Type B pancreatic cell (in vitro differentiated cells): Measurements from ENCODE around the gene ARRDC3. TPM values are rescaled to one million over a fixed set of nuclear protein-coding genes. Genes with fewer than 3 reads are reported as not detected.
"Not testable (repeated sequence)": the region's sequence is repeated elsewhere in the genome, so short reads cannot be mapped to it uniquely, and the experiment has no call there.

Source experiments
- DNase-seq: peaks from one replicate; pipeline ENCODE4 v3.0.0; 2021; ENCODE audit warnings: mixed read lengths; ENCODE audit not compliant: unreplicated experiment; ENCODE audit errors: extremely low spot score
- H3K27ac Mint-ChIP-seq: 2 replicates; pipeline ENCODE4 v1.8.0; 2021; ENCODE audit warnings: mild to moderate bottlenecking, mixed read lengths
- H3K27me3 Mint-ChIP-seq: 2 replicates; pipeline ENCODE4 v1.8.0; 2021; ENCODE audit warnings: mixed read lengths
- H3K36me3 Mint-ChIP-seq: 2 replicates; pipeline ENCODE4 v1.8.0; 2021; ENCODE audit warnings: mixed read lengths
- H3K4me1 Mint-ChIP-seq: one replicate; pipeline ENCODE4 v1.8.0; 2021; ENCODE audit warnings: mixed read lengths; ENCODE audit not compliant: unreplicated experiment
- H3K4me3 Mint-ChIP-seq: 2 replicates; pipeline ENCODE4 v1.8.0; 2021; ENCODE audit warnings: mild to moderate bottlenecking, mixed read lengths
- H3K9me3 Mint-ChIP-seq: 2 replicates; pipeline ENCODE4 v1.8.0; 2021; ENCODE audit warnings: mixed read lengths
- CTCF ChIP-seq: fragments of 200-600 bp; sonication (generic); conservative IDR thresholded peaks from 2 replicates; pipeline ENCODE4 v1.5.0; 2021; ENCODE audit warnings: antibody characterized with exemption, mild to moderate bottlenecking
- total RNA-seq: library from RNA; stranded (reverse); gene quantifications from 2 replicates; pipeline ENCODE4 v1.2.1, GENCODE V29; 2021; ENCODE audit warnings: low replicate concordance

Gene ARRDC3
- total RNA-seq, 1 donor from 2014 or later = 98.6 TPM

- no peaks in the 10 kb centered on the region for H3K27me3 Mint-ChIP-seq
- peaks cover 12% of the 10 kb centered on the region for H3K4me1 Mint-ChIP-seq
- no peaks in the 10 kb centered on the region for H3K9me3 Mint-ChIP-seq
- no peak overlapping the region for H3K4me3 Mint-ChIP-seq
- H3K36me3 Mint-ChIP-seq = no peaks in the 10 kb centered on the region
- H3K27ac Mint-ChIP-seq = no peak overlapping the region
- TF ChIP-seq CTCF = no peak
- no peak for DNase-seq
Measured at GRCh38 chr5:91329283-91329682, 53.8 kb downstream of the ARRDC3 start.

- Mint-ChIP-seq H3K4me1 (peaks cover 16% of the 10 kb centered on the region), H3K27me3 (no peaks in the 10 kb centered on the region)
Measured at GRCh38 chr5:91328743-91329142, 54.4 kb downstream of the ARRDC3 start.

GRCh38 chr5:91322981-91323380 lies 60.1 kb downstream of the ARRDC3 start:
- not testable (repeated sequence) for H3K4me1 Mint-ChIP-seq, H3K27me3 Mint-ChIP-seq, H3K9me3 Mint-ChIP-seq, DNase-seq, H3K4me3 Mint-ChIP-seq, H3K36me3 Mint-ChIP-seq, H3K27ac Mint-ChIP-seq

More at GRCh38 chr5:91328743-91329142, 54.4 kb downstream of the ARRDC3 start:
- Mint-ChIP-seq H3K4me3 (no peak overlapping the region), H3K27ac (no peak overlapping the region), H3K36me3 (no peaks in the 10 kb centered on the region), H3K9me3 (no peaks in the 10 kb centered on the region)
- TF ChIP-seq CTCF = no peak
- no peak for DNase-seq

GRCh38 chr5:91319667-91320066 lies 63.5 kb downstream of the ARRDC3 start:
- Mint-ChIP-seq H3K9me3 (no peaks in the 10 kb centered on the region), H3K27ac (no peak overlapping the region), H3K36me3 (no peaks in the 10 kb centered on the region), H3K4me3 (no peak overlapping the region), H3K4me1 (peaks cover 4% of the 10 kb centered on the region), H3K27me3 (no peaks in the 10 kb centered on the region)
- TF ChIP-seq CTCF = no peak
- no peak for DNase-seq

GRCh38 chr5:91318724-91319123 lies 64.4 kb downstream of the ARRDC3 start:
- Mint-ChIP-seq H3K36me3 (no peaks in the 10 kb centered on the region), H3K4me3 (no peak overlapping the region), H3K27me3 (no peaks in the 10 kb centered on the region), H3K9me3 (no peaks in the 10 kb centered on the region), H3K4me1 (peaks cover 7% of the 10 kb centered on the region), H3K27ac (no peak overlapping the region)
- no peak for DNase-seq
- TF ChIP-seq CTCF = no peak
